HEK293 (cell line): Measurements from ENCODE around the gene C1orf167.
A peak's percentile ranks its signal among the peaks of the same experiment; 100 is the strongest.

Experiments
- KLF9 ChIP-seq: fragments of 450-650 bp; formaldehyde crosslinking; IDR thresholded peaks from 2 replicates; pipeline ENCODE4 v1.5.1; 2016; ENCODE audit warnings: missing biosample characterization, missing genetic modification characterization, low read depth
- RBAK ChIP-seq: fragments of 450-650 bp; formaldehyde crosslinking; IDR thresholded peaks from 2 replicates; pipeline ENCODE4 v1.5.1; 2016; ENCODE audit warnings: missing biosample characterization, missing genetic modification characterization
- TCF7L2 ChIP-seq: IDR thresholded peaks from 2 replicates; pipeline ENCODE4 v1.6.1; 2011; ENCODE audit warnings: low read depth, mild to moderate bottlenecking, inconsistent platforms, low read length, moderate library complexity, borderline replicate concordance
- ZNF239 ChIP-seq: fragments of 450-650 bp; formaldehyde crosslinking; IDR thresholded peaks from 2 replicates; pipeline ENCODE4 v1.5.1; 2016; ENCODE audit warnings: missing biosample characterization, missing genetic modification characterization
- ZNF350 ChIP-seq: fragments of 450-650 bp; formaldehyde crosslinking; IDR thresholded peaks from 2 replicates; pipeline ENCODE4 v1.5.0; 2017; ENCODE audit warnings: missing biosample characterization, mild to moderate bottlenecking, missing genetic modification characterization
- ZNF521 ChIP-seq: fragments of 450-650 bp; formaldehyde crosslinking; IDR thresholded peaks from 2 replicates; pipeline ENCODE4 v1.5.1; 2017; ENCODE audit warnings: missing biosample characterization, mild to moderate bottlenecking, missing genetic modification characterization
- ZNF560 ChIP-seq: fragments of 450-650 bp; formaldehyde crosslinking; IDR thresholded peaks from 2 replicates; pipeline ENCODE4 v1.5.1; 2017; ENCODE audit warnings: missing biosample characterization, missing genetic modification characterization, borderline replicate concordance
- ZNF561 ChIP-seq: fragments of 450-650 bp; IDR thresholded peaks from 2 replicates; pipeline ENCODE4 v1.5.1; 2018; ENCODE audit warnings: missing biosample characterization, missing genetic modification characterization, borderline replicate concordance
- ZNF623 ChIP-seq: fragments of 450-650 bp; formaldehyde crosslinking; IDR thresholded peaks from 2 replicates; pipeline ENCODE4 v1.5.1; 2016; ENCODE audit warnings: missing biosample characterization, missing genetic modification characterization
- ZNF629 ChIP-seq: fragments of 450-650 bp; formaldehyde crosslinking; IDR thresholded peaks from 2 replicates; pipeline ENCODE4 v1.5.1; 2017; ENCODE audit warnings: missing biosample characterization, missing genetic modification characterization
- ZNF658 ChIP-seq: fragments of 450-650 bp; formaldehyde crosslinking; IDR thresholded peaks from 2 replicates; pipeline ENCODE4; 2016; ENCODE audit warnings: missing biosample characterization, missing genetic modification characterization
- ZNF777 ChIP-seq: fragments of 450-650 bp; formaldehyde crosslinking; IDR thresholded peaks from 2 replicates; pipeline ENCODE4 v1.5.1; 2017; ENCODE audit warnings: missing biosample characterization, missing genetic modification characterization, borderline replicate concordance
- ZNF791 ChIP-seq: fragments of 450-650 bp; formaldehyde crosslinking; IDR thresholded peaks from 2 replicates; pipeline ENCODE4 v1.5.1; 2016; ENCODE audit warnings: missing biosample characterization, missing genetic modification characterization
- ZNF792 ChIP-seq: fragments of 450-650 bp; formaldehyde crosslinking; IDR thresholded peaks from 2 replicates; pipeline ENCODE4 v1.5.1; 2016; ENCODE audit warnings: missing biosample characterization, missing genetic modification characterization
- ZNF837 ChIP-seq: fragments of 450-650 bp; formaldehyde crosslinking; IDR thresholded peaks from 2 replicates; pipeline ENCODE4 v1.5.1; 2016; ENCODE audit warnings: missing biosample characterization, missing genetic modification characterization
- ZNF843 ChIP-seq: fragments of 450-650 bp; formaldehyde crosslinking; IDR thresholded peaks from 2 replicates; pipeline ENCODE4 v1.5.1; 2016; ENCODE audit warnings: missing biosample characterization, missing genetic modification characterization
- TF ChIP-seq, protein P1 (sequence below): fragments of 450-650 bp; formaldehyde crosslinking; IDR thresholded peaks from 2 replicates; pipeline ENCODE4 v1.5.1; 2016; ENCODE audit warnings: missing biosample characterization, missing genetic modification characterization
- TF ChIP-seq, protein P2 (sequence below): fragments of 450-650 bp; formaldehyde crosslinking; IDR thresholded peaks from 2 replicates; pipeline ENCODE4 v1.5.1; 2016; ENCODE audit warnings: missing biosample characterization, missing genetic modification characterization
- TF ChIP-seq, protein P3 (sequence below): fragments of 450-650 bp; formaldehyde crosslinking; IDR thresholded peaks from 2 replicates; pipeline ENCODE4 v1.5.1; 2016; ENCODE audit warnings: missing biosample characterization, missing genetic modification characterization
- TF ChIP-seq, protein P4 (sequence below): fragments of 450-650 bp; formaldehyde crosslinking; IDR thresholded peaks from 2 replicates; pipeline ENCODE4; 2016; ENCODE audit warnings: missing biosample characterization, missing genetic modification characterization
- TF ChIP-seq, protein P5 (sequence below): fragments of 450-650 bp; formaldehyde crosslinking; conservative IDR thresholded peaks from 2 replicates; pipeline ENCODE4 v1.5.1; 2016; ENCODE audit warnings: low read depth, missing biosample characterization, missing genetic modification characterization
- TF ChIP-seq, protein P6 (sequence below): fragments of 450-650 bp; formaldehyde crosslinking; IDR thresholded peaks from 2 replicates; pipeline ENCODE4 v1.5.1; 2016; ENCODE audit warnings: missing biosample characterization, missing genetic modification characterization, borderline replicate concordance

C1orf167 gene

DNA sequence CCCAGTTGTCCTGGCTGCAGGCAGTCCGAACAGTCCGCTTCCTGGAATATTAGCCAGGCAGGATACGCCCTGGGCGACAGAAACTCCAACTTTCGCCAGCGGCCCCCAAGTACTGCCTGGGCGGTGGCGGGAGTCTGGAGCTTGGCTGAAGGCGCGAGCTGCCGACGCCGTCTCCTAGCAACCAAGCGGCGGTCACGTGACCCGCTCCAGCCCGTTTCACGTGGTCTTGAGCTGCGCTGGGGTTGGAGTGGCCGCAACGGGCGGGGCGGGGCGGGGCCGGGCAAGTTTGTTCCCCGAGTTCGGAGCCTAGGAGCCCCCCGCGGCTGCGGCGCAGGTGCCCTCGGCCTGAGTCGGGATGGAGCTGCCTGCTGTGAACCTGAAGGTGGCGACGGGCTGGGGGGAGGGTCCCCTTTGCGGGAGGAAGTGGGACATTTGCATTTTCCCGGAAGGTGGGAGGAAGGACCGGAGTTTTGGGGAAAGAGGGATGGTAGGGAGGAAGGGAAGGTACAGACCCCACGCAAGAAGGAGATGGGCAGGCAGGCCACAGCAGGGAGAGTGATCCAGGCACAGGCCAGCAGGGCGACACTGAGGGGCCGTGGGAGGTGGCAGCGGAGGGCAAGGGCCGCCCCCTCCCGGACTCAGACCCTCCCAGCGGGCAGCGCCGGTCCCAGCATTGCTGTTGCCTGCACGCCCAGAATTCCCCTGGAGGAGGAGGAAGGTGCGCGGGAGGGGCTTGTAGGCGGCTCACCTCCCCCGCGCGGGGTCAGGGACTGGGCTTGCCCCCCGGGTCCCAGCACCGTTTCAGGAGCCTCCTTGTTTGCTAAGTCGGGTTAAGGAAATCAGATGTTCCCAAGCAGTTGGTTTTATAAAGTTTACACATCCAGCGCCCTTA is 25.9 kb upstream of the C1orf167 start, which contains the start of gene AGTRAP (continued):
- no peak for TF ChIP-seq TCF7L2
- TF ChIP-seq ZNF792 (tag by site-specific recombination) = no peak; the same call in 1 of the 2 replicates
- TF ChIP-seq ZNF561 (tag by site-specific recombination) = peak; percentile 42; the same call in 1 of the 2 replicates
- TF ChIP-seq, protein P1, sequence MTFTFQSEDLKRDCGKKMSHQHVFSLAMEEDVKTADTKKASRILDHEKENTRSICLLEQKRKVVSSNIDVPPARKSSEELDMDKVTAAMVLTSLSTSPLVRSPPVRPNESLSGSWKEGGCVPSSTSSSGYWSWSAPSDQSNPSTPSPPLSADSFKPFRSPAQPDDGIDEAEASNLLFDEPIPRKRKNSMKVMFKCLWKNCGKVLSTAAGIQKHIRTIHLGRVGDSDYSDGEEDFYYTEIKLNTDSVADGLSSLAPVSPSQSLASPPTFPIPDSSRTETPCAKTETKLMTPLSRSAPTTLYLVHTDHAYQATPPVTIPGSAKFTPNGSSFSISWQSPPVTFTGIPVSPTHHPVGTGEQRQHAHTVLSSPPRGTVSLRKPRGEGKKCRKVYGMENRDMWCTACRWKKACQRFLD (tag by site-specific recombination) = no peak
- no peak for TF ChIP-seq ZNF777
- TF ChIP-seq, protein P2, sequence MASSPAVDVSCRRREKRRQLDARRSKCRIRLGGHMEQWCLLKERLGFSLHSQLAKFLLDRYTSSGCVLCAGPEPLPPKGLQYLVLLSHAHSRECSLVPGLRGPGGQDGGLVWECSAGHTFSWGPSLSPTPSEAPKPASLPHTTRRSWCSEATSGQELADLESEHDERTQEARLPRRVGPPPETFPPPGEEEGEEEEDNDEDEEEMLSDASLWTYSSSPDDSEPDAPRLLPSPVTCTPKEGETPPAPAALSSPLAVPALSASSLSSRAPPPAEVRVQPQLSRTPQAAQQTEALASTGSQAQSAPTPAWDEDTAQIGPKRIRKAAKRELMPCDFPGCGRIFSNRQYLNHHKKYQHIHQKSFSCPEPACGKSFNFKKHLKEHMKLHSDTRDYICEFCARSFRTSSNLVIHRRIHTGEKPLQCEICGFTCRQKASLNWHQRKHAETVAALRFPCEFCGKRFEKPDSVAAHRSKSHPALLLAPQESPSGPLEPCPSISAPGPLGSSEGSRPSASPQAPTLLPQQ (tag by site-specific recombination) = 0 out of 2 replicates have a peak, but pooled peaks have one; percentile 26
- no peak for TF ChIP-seq ZNF791 (tag by site-specific recombination)
- peak; percentile 50; the same call in 1 of the 2 replicates for TF ChIP-seq ZNF629 (tag by site-specific recombination)
- TF ChIP-seq, protein P3, sequence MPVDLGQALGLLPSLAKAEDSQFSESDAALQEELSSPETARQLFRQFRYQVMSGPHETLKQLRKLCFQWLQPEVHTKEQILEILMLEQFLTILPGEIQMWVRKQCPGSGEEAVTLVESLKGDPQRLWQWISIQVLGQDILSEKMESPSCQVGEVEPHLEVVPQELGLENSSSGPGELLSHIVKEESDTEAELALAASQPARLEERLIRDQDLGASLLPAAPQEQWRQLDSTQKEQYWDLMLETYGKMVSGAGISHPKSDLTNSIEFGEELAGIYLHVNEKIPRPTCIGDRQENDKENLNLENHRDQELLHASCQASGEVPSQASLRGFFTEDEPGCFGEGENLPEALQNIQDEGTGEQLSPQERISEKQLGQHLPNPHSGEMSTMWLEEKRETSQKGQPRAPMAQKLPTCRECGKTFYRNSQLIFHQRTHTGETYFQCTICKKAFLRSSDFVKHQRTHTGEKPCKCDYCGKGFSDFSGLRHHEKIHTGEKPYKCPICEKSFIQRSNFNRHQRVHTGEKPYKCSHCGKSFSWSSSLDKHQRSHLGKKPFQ = no peak
- TF ChIP-seq, protein P4, sequence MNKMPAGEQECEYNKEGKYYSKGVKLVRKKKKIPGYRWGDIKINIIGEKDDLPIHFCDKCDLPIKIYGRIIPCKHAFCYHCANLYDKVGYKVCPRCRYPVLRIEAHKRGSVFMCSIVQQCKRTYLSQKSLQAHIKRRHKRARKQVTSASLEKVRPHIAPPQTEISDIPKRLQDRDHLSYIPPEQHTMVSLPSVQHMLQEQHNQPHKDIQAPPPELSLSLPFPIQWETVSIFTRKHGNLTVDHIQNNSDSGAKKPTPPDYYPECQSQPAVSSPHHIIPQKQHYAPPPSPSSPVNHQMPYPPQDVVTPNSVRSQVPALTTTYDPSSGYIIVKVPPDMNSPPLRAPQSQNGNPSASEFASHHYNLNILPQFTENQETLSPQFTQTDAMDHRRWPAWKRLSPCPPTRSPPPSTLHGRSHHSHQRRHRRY = no peak
- TF ChIP-seq, protein P5, sequence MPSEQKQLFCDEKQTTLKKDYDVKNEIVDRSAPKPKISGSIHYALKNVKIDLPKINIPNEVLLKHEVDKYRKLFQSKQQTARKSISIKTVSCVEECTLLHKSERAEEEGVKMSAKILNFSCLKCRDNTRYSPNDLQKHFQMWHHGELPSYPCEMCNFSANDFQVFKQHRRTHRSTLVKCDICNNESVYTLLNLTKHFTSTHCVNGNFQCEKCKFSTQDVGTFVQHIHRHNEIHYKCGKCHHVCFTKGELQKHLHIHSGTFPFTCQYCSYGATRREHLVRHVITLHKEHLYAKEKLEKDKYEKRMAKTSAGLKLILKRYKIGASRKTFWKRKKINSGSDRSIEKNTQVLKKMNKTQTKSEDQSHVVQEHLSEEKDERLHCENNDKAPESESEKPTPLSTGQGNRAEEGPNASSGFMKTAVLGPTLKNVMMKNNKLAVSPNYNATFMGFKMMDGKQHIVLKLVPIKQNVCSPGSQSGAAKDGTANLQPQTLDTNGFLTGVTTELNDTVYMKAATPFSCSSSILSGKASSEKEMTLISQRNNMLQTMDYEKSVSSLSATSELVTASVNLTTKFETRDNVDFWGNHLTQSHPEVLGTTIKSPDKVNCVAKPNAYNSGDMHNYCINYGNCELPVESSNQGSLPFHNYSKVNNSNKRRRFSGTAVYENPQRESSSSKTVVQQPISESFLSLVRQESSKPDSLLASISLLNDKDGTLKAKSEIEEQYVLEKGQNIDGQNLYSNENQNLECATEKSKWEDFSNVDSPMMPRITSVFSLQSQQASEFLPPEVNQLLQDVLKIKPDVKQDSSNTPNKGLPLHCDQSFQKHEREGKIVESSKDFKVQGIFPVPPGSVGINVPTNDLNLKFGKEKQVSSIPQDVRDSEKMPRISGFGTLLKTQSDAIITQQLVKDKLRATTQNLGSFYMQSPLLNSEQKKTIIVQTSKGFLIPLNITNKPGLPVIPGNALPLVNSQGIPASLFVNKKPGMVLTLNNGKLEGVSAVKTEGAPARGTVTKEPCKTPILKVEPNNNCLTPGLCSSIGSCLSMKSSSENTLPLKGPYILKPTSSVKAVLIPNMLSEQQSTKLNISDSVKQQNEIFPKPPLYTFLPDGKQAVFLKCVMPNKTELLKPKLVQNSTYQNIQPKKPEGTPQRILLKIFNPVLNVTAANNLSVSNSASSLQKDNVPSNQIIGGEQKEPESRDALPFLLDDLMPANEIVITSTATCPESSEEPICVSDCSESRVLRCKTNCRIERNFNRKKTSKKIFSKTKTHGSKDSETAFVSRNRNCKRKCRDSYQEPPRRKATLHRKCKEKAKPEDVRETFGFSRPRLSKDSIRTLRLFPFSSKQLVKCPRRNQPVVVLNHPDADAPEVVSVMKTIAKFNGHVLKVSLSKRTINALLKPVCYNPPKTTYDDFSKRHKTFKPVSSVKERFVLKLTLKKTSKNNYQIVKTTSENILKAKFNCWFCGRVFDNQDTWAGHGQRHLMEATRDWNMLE (tag by site-specific recombination) = no peak
- no peak for TF ChIP-seq ZNF623 (tag by site-specific recombination)
- peak; percentile 66 for TF ChIP-seq ZNF843 (tag by site-specific recombination)
- TF ChIP-seq ZNF837 (tag by site-specific recombination) = no peak
- peak; percentile 82 for TF ChIP-seq KLF9 (tag by site-specific recombination)
- TF ChIP-seq ZNF560 (tag by site-specific recombination) = no peak
- no peak for TF ChIP-seq ZNF350 (tag by site-specific recombination)
- TF ChIP-seq ZNF658 (tag by site-specific recombination) = no peak
- no peak for TF ChIP-seq RBAK (tag by site-specific recombination)
- TF ChIP-seq ZNF521 = no peak
- TF ChIP-seq, protein P6, sequence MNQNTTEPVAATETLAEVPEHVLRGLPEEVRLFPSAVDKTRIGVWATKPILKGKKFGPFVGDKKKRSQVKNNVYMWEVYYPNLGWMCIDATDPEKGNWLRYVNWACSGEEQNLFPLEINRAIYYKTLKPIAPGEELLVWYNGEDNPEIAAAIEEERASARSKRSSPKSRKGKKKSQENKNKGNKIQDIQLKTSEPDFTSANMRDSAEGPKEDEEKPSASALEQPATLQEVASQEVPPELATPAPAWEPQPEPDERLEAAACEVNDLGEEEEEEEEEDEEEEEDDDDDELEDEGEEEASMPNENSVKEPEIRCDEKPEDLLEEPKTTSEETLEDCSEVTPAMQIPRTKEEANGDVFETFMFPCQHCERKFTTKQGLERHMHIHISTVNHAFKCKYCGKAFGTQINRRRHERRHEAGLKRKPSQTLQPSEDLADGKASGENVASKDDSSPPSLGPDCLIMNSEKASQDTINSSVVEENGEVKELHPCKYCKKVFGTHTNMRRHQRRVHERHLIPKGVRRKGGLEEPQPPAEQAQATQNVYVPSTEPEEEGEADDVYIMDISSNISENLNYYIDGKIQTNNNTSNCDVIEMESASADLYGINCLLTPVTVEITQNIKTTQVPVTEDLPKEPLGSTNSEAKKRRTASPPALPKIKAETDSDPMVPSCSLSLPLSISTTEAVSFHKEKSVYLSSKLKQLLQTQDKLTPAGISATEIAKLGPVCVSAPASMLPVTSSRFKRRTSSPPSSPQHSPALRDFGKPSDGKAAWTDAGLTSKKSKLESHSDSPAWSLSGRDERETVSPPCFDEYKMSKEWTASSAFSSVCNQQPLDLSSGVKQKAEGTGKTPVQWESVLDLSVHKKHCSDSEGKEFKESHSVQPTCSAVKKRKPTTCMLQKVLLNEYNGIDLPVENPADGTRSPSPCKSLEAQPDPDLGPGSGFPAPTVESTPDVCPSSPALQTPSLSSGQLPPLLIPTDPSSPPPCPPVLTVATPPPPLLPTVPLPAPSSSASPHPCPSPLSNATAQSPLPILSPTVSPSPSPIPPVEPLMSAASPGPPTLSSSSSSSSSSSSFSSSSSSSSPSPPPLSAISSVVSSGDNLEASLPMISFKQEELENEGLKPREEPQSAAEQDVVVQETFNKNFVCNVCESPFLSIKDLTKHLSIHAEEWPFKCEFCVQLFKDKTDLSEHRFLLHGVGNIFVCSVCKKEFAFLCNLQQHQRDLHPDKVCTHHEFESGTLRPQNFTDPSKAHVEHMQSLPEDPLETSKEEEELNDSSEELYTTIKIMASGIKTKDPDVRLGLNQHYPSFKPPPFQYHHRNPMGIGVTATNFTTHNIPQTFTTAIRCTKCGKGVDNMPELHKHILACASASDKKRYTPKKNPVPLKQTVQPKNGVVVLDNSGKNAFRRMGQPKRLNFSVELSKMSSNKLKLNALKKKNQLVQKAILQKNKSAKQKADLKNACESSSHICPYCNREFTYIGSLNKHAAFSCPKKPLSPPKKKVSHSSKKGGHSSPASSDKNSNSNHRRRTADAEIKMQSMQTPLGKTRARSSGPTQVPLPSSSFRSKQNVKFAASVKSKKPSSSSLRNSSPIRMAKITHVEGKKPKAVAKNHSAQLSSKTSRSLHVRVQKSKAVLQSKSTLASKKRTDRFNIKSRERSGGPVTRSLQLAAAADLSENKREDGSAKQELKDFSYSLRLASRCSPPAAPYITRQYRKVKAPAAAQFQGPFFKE (tag by site-specific recombination) = peak; percentile 64; the same call in 1 of the 2 replicates
- TF ChIP-seq ZNF239 (tag by site-specific recombination) = 0 out of 2 replicates have a peak, but pooled peaks have one; percentile 31
